ENCODE data around the gene LIN9.

GRCh38 chr1:226304291-226304955, 4.5 kb downstream of the LIN9 start:
- TF ChIP-seq CTCF (IDR thresholded peaks at IDR 0.05; ENCODE audit: low read depth, low read length) (no peak), EZH2phosphoT487 (IDR thresholded peaks at IDR 0.05; ENCODE audit: low read depth) (no peak)
